Measurements from ENCODE around the gene CRIP1. TPM values are rescaled to one million over a fixed set of nuclear protein-coding genes. Genes with fewer than 3 reads are reported as not detected.

Gene CRIP1
- total and polyA plus RNA-seq, 4 donors, result 72.8 to 465 (median 301) TPM

DNA sequence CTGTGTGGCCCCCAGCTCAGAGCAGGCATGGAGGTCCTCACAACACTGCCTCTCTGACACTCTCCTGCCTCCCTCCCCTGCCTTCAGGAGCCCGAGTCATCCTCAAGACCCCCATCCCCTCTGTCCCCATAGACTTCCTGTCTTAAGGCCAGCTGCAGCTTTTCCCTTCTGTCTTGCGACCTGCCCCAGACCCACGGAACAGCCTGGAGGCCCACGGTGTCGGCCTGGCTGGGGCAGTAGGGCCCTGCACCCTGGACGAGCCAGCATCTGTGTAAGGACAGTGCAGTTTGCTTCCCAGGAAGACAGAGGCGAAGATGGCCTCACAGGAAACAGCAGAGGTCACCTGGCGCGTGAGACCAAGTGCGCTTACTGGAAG is 14.0 kb downstream of the CRIP1 start:
- Histone ChIP-seq H3K9ac (ENCODE audit: insufficient read depth in 1 of 2, low read length in 2 of 2) (no peak overlapping the region), H3K36me3 (ENCODE audit: control insufficient read depth in 4 of 4, insufficient read depth in 4 of 4, low read length in 4 of 4) (peaks cover 0 to 6% (median 0%) of the 10 kb centered on the region in 4 donors), H3K4me1 (ENCODE audit: control insufficient read depth in 5 of 5, insufficient read depth in 5 of 5, low read length in 5 of 5) (no peaks in the 10 kb centered on the region), H3K9me3 (ENCODE audit: control insufficient read depth in 4 of 4, insufficient read depth in 3 of 4, low read length in 3 of 4) (no peaks in the 10 kb centered on the region), H3K27ac (ENCODE audit: low read depth in 1 of 2, low read length in 1 of 2) (no peak overlapping the region), H3K27me3 (ENCODE audit: control insufficient read depth in 3 of 3, insufficient read depth in 3 of 3, low read length in 2 of 3) (no peaks in the 10 kb centered on the region), H3K4me3 (no peak overlapping the region)
- TF ChIP-seq CTCF (IDR thresholded peaks at IDR 0.05; ENCODE audit: control extremely low read depth, extremely low read depth), result no peak
- no peak for DNase-seq
- 67 to 69% methylated on average over 10 of the region's 10 CpGs for WGBS, 2 donors
- no peak for ATAC-seq (ENCODE audit: insufficient read depth, low FRiP score)

DNA sequence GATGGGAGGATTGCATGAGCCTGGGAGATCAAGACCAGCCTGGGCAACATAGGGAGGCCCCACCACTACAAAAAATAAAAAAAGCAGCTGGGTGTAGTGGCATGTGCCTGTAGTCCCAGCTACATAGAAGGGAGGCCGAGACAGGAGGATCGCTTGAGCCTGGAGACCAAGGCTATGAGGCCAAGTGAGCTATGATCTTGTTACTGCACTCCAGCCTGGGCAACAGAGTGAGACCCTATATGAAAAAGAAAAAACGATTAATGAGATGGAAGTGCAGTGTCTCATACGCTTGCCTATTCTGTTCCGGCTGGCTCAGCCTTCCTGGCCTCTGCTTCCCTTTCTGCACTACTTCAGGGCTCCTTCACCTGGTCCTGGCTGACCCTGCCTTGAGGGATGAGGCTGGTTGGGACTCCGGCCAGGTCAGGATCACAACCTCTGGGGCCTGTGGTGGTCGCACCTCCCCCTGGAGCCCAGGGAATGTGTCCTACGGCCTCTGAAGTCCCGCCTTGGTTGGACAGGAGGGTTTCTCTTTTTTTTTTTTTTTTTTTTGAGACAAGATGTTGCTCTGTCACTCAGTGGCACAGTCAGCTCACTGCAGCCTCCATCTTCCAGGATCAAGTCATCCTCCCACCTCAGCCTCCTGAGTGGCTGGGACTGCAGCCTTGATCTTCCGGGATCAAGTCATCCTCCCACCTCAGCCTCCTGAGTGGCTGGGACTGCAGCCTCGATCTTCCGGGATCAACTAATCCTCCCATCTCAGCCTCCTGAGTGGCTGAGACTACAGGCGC is 15.0 kb downstream of the CRIP1 start:
- ATAC-seq (ENCODE audit: insufficient read depth, low FRiP score) (no peak), DNase-seq (no peak)
- no peaks in the 10 kb centered on the region for H3K4me1 ChIP-seq (ENCODE audit: control insufficient read depth in 5 of 5, insufficient read depth in 5 of 5, low read length in 5 of 5)
- H3K27me3 ChIP-seq (ENCODE audit: control insufficient read depth in 3 of 3, insufficient read depth in 3 of 3, low read length in 2 of 3), result no peaks in the 10 kb centered on the region
- H3K27ac ChIP-seq (ENCODE audit: low read depth in 1 of 2, low read length in 1 of 2), result no peak overlapping the region
- no peak overlapping the region for H3K9ac ChIP-seq (ENCODE audit: insufficient read depth in 1 of 2, low read length in 2 of 2)
- 84 to 86% methylated on average over 13 of the region's 13 CpGs for WGBS, 2 donors
- TF ChIP-seq CTCF (IDR thresholded peaks at IDR 0.05; ENCODE audit: control extremely low read depth, extremely low read depth), result no peak
- no peaks in the 10 kb centered on the region for H3K9me3 ChIP-seq (ENCODE audit: control insufficient read depth in 4 of 4, insufficient read depth in 3 of 4, low read length in 3 of 4)
- H3K4me3 ChIP-seq, result no peak overlapping the region
- H3K36me3 ChIP-seq (ENCODE audit: control insufficient read depth in 4 of 4, insufficient read depth in 4 of 4, low read length in 4 of 4), result peaks cover 0 to 6% (median 0%) of the 10 kb centered on the region in 4 donors

GRCh38 chr14:105502446-105503295 is 16.0 kb downstream of the CRIP1 start:
- DNase-seq (no peak), ATAC-seq (ENCODE audit: insufficient read depth, low FRiP score) (no peak)
- WGBS, 2 donors, result 81 to 82% methylated on average over 16 to 18 of the region's 18 CpGs
- H3K27ac ChIP-seq (ENCODE audit: low read depth in 1 of 2, low read length in 1 of 2), result no peak overlapping the region
- no peaks in the 10 kb centered on the region for H3K4me1 ChIP-seq (ENCODE audit: control insufficient read depth in 5 of 5, insufficient read depth in 5 of 5, low read length in 5 of 5)
- no peak overlapping the region for H3K9ac ChIP-seq (ENCODE audit: insufficient read depth in 1 of 2, low read length in 2 of 2)
- H3K9me3 ChIP-seq (ENCODE audit: control insufficient read depth in 4 of 4, insufficient read depth in 3 of 4, low read length in 3 of 4), result no peaks in the 10 kb centered on the region
- peaks cover 0 to 3% (median 0%) of the 10 kb centered on the region in 4 donors for H3K36me3 ChIP-seq (ENCODE audit: control insufficient read depth in 4 of 4, insufficient read depth in 4 of 4, low read length in 4 of 4)
- TF ChIP-seq CTCF (IDR thresholded peaks at IDR 0.05; ENCODE audit: control extremely low read depth, extremely low read depth), result no peak
- no peak overlapping the region for H3K4me3 ChIP-seq
- H3K27me3 ChIP-seq (ENCODE audit: control insufficient read depth in 3 of 3, insufficient read depth in 3 of 3, low read length in 2 of 3), result no peaks in the 10 kb centered on the region

Data from lung (tissue), 12 donors.